ENCODE results near the gene URM1.
"Not testable (repeated sequence)": the region's sequence is repeated elsewhere in the genome, so short reads cannot be mapped to it uniquely, and the experiment has no call there.

URM1 gene

GRCh38 chr9:128370752-128371629 is at the start of gene URM1:
URM1 (plus strand) TSS chr9:128371374; CDS start chr9:128371381, 7 bp downstream.
- DNase-seq: peak; percentile 88

- DNase-seq: no peak
These were observed 49.2 kb upstream of the URM1 start for GRCh38 chr9:128321879-128322403.

- DNase-seq: peak; percentile 89
These were observed 48.6 kb upstream of the URM1 start, which contains the start of the genes COQ4 and TRUB2 for GRCh38 chr9:128322404-128323211. COQ4 (plus strand) TSS chr9:128322839; CDS start chr9:128322859, 20 bp downstream. TRUB2 (minus strand) TSS chr9:128322447; CDS start chr9:128322408, 39 bp downstream.

GRCh38 chr9:128323212-128323730 is 47.9 kb upstream of the URM1 start:
- DNase-seq: no peak

DNA sequence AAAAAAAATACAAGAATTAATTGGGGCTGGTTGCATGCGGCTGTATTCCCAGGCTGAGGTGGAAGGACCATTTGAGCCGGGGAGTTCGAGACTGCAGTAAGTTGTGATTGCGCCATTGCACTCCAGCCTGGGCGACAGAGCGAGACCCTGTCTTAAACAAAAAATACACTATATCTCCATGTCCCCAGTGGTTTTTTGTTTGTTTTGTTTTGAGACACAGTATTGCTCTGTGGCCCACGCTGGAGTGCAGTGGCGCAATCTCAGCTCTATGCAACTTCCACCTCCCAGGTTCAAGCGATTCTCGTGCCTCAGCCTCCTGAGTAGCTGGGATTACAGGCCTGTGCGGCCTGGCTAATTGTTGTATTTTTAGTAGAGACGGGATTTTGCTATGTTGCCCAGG is 47.4 kb upstream of the URM1 start:
- no peak for DNase-seq

DNA sequence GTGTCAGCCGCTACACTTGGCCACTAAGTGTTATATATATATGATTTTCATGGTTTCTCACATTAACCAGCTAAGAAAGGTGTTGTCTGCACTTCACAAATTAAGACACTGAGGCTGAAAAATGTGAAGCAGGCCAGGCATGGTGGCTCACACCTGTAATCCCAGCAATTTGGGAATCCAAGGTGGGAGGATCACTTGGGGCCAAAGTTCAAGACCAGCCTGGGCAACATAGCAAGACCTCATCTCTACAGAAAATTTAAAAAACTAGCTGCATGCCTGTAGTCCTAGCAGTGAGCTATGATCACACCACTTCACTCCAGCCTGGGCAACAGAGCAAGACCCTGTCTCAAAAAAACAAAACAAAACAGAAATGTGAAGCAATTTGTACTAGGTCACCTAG is 46.8 kb upstream of the URM1 start:
- no peak for DNase-seq

DNA sequence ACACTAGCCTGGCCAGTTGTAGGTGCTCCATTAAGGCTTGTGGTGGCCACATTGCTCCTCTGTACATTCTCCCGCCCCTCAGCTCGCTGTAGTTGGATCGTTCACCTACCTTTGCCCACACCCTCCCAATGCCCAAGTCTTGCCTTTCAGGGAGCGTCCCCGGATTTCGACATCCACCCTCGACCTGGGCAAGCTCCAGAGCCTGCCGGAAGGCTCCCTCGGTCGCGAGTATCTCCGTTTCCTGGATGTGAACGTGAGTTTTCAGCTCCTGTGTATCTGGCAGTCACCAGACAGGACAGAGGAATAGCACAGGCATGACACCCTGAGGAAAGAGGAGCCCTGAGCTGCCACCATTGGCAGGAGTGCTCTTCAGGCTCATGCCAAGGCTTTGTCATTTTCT is 45.5 kb upstream of the URM1 start:
- DNase-seq: no peak

DNA sequence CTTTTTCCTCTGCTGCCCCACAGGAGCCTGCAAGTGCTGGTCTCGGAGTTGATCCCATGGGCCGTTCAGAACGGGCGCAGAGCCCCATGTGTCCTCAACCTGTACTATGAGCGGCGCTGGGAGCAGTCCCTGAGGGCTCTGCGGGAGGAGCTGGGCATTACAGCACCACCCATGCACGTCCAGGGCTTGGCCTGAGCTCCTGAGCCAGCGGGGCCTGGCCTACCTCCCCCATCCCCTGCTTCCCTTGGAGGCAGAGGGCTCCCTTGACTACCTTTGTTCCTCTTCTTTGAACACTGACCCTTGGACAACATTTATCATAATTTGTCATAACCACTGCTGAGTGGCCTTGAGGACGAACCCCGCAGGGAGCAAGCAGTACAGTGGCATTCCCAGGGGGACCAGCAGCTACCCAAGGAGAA is 37.7 kb upstream of the URM1 start:
- DNase-seq: no peak

DNA sequence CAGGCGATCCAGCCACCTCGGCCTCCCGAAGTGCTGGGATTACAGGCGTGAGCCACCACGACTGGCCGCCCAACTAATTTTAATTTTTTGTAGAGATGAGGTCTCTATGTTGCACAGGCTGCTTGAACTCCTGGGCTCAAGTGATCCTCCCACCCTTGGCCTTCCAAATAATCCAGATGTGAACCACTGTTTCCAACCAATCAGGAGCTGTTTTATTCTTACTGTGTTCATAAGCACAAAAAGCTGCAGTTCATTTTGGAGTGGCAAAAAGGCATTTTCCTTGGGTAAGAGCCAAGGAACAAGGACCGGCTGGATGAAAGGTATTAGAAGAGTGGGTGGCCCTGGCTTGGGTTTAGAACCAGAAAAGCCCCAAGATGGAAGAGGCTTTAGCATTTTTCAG is 36.0 kb upstream of the URM1 start:
- DNase-seq: no peak

GRCh38 chr9:128335914-128336313 is 35.3 kb upstream of the URM1 start:
- DNase-seq: no peak

DNA sequence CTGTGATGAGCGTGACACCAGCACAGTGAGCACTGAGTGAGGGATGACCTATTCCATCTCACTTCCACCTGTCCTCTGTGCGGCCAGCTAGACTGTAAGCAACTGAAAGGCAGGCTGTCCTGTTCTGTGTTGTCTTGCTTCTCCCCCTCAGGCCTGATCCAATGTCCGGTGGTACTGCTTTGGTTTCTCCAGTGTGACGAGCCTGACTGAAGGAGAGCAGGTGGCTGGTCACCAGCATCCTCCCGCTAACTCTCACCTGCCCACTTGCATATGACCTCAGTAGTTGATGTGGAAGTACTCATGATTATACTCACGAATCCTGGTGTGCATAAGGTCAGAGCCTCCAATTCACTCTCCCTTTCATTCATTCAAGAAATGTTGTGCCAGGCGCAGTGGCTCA is 33.2 kb upstream of the URM1 start:
- DNase-seq: no peak

DNA sequence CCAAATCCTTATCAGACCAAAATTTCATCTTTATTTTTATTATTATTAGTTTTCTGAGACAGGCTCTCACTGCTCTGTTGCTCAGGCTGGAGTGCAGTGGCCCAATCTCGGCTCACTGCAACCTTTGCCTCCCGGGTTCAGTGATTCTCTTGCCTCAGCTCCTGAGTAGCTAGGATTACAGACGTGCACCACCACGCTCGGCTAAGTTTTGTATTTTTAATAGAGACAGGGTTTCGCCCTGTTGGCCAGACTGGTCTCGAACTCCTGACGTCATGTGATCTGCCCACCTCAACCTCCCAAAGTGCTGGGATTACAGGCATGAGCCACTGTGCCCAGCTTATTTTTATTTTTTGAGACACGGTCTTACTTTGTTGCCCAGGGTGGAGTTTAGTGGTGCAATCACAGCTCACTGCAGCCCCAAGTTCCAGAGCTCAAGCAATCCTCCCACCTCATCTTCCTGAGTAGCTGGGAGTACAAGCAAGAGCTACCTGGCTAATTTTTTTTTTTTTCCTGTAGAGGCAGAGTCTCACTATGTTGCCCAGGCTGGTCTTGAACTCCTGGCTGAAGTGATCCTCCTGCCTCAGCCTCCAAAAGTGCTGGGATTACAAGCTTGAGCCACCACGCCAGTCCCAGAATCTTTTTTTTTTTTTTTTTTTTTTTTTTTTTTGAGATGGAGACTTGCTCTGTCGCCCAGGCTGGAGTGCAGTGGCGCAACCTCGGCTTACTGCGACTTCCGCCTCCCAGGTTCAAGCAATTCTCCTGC is 32.1 kb upstream of the URM1 start:
- not testable (repeated sequence) for DNase-seq

GRCh38 chr9:128339761-128340690 is 31.1 kb upstream of the URM1 start, which contains the start of gene SLC27A4:
SLC27A4 (plus strand) TSS chr9:128340527; CDS start chr9:128343133, 2,606 bp downstream.
- DNase-seq: peak; percentile 85

GRCh38 chr9:128340691-128341434 is 30.3 kb upstream of the URM1 start:
- DNase-seq: peak; percentile 13

- DNase-seq: peak; percentile 65
These were observed 29.7 kb upstream of the URM1 start for GRCh38 chr9:128341435-128341849.

DNA sequence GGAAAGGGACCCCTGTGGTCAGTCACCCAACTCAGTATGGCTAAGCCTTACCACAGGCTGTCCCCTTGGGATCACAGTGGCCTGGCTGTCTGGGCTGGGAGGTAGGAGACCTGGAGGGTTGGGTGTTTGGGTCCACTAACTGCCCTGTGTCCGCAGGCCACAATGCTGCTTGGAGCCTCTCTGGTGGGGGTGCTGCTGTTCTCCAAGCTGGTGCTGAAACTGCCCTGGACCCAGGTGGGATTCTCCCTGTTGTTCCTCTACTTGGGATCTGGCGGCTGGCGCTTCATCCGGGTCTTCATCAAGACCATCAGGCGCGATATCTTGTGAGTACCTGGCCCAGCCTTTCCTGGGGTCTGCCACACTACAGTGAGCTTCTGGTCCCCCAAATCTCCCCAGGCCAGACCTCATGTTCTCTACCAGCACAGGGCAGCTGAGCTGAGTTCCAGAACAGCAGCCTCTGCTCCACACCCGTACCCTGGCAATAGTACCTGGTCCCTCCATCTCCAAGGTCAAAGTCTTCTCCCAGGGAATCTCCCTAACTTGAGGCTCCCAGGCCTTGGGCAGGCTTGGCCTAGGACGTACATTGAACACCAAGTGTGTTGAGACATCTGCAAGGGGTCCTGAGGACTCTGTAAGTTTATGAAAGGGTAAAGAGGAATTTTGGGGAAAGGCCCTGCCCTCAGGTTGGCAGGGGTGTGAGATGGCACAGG is 28.0 kb upstream of the URM1 start:
- no peak for DNase-seq

DNA sequence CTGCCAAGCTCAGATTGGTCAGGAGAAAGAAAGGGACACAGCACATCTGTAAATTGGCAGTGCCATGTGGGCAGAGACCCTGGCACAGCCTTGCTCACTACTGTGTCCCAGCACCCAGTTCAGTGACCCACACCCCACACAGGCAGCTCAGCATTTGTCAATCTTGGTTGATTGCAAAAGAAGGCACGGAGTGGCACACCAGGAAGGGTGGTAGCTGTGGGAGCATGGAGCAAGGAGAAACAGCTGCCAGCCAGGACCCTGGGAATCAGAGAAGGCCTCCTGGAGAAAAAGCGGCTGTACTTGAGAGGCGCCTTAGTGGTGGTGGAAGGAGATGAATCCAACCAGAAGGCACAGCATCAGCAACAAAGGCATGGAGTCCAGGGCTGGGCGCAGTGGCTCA is 27.3 kb upstream of the URM1 start:
- DNase-seq: no peak

DNA sequence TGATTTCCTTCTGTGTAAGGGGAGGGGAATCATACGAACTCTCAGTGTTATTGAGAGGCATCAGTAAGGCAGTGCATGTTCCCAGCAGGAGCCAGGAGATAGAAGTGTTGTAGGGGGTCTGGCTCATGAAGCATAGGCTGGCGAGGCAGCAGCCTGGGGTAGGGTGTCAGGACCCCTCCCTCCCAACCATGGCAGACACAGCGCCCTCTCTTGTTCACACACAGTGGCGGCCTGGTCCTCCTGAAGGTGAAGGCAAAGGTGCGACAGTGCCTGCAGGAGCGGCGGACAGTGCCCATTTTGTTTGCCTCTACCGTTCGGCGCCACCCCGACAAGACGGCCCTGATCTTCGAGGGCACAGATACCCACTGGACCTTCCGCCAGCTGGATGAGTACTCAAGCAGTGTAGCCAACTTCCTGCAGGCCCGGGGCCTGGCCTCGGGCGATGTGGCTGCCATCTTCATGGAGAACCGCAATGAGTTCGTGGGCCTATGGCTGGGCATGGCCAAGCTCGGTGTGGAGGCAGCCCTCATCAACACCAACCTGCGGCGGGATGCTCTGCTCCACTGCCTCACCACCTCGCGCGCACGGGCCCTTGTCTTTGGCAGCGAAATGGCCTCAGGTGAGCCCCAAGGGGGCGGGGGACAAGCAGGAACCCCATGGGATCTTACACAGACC is 26.1 kb upstream of the URM1 start:
- no peak for DNase-seq

DNA sequence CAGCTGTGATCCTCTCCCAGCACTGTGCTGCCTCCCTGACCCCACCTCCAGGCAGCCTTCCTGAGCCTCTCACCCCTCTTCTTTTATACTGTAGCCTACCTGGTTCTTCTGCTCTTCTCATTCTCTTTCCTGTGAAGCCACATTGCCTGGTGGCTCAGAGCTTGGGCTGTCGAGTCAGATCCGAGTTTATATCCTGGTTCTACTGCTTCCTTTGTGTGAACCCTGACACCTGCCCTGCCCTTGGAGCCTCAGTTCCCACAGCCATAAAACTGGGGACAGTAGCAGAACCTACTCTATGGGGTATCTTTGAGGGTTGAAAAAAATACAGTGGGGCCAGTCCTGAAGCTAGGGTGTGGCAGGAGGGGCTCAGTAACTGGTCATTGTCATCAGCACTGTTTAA is 22.0 kb upstream of the URM1 start:
- no peak for DNase-seq

Measured in NCI-H146 (cell line).